ENCODE measurements around the gene GPR55.
"Not testable (repeated sequence)": the region's sequence is repeated elsewhere in the genome, so short reads cannot be mapped to it uniquely, and the experiment has no call there.

GPR55 gene, protein sequence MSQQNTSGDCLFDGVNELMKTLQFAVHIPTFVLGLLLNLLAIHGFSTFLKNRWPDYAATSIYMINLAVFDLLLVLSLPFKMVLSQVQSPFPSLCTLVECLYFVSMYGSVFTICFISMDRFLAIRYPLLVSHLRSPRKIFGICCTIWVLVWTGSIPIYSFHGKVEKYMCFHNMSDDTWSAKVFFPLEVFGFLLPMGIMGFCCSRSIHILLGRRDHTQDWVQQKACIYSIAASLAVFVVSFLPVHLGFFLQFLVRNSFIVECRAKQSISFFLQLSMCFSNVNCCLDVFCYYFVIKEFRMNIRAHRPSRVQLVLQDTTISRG

DNA sequence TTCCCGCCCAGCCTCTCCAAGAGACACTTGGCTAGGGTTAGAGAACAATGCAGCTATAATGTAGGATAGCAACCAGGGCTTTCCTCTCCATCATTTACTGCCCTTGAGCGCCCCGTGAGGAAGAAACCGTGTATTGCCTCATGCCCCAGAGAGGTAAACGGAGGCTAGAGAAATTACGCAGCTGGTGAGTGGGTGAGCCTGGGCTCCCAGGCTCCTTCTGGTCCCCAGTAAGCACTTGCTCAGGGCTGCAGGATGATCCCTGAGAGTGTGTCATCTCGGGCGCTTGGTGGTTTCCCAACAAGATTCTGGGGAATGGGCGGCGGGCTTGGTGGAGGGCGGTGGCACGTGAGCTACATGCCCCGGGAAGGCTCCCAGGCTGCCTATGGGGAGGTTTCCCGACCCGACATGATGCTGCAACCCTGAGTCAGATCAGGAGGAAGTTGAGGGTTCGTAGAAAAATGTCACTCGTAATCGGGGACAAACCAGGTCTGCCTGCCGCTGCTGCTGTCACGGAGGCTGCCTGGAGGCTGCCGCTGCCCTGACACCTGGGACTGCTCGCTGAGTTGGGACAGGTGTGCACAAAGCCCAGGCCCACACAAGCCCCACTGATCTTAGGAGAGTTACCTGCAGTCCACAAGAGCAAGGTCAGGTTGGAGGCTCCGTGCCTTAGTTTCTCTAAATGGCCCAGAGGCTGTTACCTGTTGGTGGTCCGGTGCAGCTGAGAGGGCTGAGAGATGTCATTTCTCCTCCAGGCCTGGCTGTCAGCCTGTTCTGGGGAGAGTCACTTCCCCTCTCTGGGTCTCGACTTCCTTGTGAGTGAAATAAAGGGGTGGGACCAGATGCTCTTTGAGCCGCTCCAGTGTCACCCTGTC, at the start of gene GPR55:
Gene GPR55, minus strand, starts transcription at position 773 of the 872 bp plus-strand sequence. CDS start 14,280 bp downstream, outside the sequence.
- DNase-seq: no peak

GRCh38 chr2:230974096-230974913, 49.3 kb upstream of the GPR55 start:
- no peak for DNase-seq

DNA sequence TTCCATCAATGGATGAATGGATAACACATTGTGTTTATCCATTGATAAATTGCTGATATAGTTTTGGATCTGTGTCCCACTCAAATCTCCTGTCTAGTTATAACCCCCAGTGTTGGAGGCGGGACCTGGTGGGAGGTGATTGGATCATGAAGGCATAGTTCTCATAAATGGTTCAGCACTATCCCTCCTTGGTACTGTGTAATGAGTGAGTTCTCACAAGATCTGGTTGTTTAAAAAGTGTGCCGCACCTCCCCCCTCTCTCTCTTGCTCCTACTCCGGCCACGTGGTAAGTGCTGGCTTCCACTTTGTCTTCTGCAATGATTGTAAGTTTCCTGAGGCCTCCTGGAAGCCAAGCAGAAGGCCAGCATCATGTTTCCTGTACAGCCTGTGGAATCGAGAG, 47.0 kb upstream of the GPR55 start:
- DNase-seq: no peak

DNA sequence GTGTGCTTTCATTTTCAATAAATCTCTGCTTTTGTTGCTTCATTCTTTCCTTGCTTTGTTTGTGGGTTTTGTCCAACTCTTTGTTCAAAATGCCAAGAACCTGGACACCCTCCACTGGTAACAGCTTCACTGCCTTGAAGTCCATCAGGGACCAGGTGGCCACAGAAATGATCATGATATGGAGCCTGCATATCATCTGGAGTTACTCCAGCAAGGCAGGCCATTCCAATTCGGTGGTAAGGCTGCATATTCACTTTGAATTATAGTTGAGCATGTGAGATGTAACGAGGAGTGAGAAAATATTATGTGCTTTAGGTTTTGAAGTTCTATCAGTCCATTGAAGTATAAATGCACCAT, 44.6 kb upstream of the GPR55 start:
- no peak for DNase-seq

DNA sequence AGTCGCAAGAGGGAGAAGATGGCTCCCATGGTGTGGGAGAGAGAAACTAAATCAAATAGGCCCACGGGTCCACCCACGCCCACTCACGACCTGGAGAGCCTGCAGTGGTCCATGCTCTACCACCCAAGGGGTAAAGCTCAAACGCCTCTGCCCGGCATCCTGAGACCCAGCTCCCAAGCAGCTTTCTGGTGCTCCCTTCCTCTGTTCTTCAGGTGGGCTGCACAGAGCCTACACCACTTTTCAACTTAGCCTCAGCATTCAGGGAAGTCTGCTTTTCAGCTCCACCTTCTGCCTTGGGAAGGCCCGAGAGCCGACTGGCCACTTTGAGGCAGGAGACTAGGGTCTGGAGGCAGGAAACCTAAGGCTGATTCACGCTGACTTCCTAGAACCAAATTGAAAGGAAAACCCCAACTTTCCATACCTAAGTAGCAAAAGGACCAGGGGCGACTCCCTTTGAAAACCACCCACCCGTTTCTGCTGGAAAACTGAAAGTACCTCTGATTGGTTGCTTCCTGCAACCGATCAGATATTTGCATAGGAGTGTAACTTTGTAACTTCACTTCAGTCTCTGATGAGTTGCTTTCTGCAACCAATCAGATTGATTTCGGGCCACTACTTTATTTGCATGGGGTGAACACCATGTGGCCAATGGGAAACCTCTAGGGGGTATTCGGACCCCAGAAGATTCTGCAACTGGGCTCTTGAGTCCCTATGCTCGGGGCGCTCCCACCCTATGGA, 44.0 kb upstream of the GPR55 start:
- DNase-seq: no peak

GRCh38 chr2:230968314-230968713, 43.3 kb upstream of the GPR55 start:
- DNase-seq: not testable (repeated sequence)

GRCh38 chr2:230967113-230967512, 42.1 kb upstream of the GPR55 start:
- DNase-seq: no peak

GRCh38 chr2:230964136-230964730, 39.2 kb upstream of the GPR55 start:
- DNase-seq: no peak

DNA sequence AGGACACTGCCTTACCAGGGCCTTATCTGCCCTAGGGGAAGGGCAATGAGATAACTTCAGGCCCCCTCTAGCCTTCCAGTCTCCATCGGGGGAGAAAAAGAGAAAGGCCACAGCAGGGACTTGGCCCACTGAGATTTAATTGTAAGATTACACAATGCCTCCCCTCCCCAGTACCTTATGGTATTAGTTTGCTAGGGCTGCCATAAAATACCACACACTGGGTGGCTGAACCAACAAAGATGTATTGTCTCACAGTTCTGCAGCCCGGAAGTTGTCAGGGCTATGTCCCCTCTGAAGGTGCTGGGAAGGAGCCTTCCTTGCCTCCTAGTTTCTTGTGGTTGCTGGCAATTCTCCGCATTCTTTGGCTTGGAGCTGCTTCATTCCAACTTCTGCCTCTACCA, 36.0 kb upstream of the GPR55 start:
- no peak for DNase-seq

GRCh38 chr2:230960026-230960425, 35.0 kb upstream of the GPR55 start:
- DNase-seq: no peak

DNA sequence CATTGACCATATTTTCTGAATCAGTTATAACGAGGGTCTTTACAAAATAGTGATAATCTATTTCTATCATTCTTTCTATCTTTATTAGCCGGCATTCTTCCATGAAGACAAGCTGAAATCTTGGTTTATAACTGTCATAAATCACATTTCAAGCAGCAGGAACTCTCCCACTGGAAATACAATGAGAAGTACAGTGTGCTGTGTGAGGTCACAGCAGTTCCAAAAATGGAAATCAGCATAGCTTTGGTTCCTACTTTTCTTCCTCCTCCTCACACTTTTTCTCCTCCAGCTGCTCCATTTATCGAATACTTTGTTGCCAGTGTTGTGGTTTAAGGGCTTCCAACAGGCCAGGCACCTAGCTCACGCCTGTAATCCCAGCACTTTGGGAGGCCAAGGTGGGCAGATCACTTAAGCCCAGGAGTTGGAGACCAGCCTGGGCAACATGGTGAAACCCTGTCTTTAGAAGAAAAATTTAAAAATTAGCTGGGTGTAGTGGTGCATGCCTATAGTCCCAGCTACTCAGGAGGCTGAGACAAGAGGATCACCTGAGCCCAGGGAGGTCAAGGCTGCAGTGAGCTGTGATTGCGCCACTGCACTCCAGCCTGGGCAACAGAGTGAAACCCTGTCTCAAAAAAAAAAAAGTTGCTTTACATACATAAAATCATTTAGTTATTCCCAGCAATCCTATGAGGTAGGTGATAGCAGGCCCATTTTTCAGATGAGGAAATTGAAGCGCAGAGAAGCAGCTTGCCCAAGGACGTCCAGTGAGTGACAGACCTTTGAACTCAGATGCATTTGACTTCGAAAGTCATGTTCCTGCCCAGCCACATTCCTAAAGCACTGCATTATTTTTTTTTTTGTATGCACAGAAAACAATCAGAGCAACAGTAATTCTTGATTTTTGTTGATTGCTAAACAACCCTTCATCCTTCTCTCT, 34.0 kb upstream of the GPR55 start:
- no peak for DNase-seq

DNA sequence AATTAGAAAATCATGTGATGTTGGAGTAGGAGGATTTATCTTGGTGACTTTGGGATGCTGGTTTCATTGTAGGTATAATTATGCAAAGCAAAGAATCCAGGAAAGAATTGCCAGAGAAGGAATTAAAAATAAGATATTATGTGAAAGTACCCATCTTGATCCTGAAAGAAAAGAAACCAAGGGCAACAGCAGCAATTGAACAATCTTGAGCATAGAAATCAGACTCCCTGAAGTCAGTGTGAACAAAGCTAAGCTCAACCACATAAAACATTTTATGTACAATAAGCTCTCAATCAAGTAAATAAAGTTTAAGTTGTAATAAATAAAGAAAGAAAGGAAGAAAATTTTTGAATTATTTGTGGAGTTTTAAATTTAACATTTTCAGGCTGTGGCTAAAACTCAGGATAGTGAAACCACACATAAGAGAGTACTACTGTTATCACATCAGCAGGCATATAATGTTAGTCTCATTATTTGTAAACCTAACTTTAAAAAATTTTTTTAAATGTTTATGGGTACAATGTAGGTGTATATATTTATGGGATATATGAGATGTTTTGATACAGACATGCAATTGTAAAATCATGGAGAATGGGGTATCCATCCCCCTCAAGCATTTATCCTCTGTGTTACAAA, 32.8 kb upstream of the GPR55 start:
- DNase-seq: no peak

DNA sequence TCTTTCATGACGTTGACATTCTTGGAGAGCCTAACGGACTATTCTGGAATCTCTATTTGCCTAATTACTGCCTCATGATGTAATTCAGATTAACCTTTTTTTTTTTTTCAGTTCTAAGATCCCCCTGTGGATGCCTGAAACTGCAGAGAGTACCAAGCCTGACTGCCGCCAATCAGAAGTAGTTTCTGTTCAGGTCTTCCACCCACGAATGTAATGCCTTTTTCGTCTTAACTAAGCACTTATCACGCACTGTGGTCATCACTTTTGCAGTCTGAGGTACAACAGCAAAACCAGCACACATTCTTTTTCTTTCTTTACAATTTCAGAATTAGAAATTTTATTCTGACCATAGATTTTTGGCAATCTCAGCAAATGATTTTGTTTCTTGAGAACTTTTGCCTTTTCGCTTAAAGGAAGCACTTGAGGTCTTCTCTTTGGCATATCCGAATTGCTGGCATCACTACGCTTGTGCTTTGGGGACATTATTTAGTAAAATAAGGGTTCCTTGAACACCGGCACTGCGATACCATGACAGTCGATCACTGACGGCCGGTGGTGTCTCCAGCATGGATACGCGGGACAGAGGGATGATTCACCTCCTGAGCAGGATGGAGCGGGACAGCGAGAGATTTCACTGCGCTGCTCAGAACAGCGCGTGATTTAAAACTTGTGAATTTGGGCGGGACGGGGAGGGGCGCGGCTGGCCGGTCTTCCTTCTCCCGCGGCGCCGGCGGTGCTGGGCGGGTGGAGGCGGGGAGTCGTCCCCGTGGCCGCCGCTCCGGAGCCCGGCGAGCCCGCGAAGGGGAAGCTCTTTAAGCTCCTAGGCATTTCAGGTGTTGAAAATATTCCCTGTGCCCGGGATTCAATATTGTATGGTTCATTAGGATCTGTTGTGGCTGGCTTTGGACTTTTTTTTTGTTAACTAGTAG, 32.0 kb upstream of the GPR55 start:
- DNase-seq: no peak

DNA sequence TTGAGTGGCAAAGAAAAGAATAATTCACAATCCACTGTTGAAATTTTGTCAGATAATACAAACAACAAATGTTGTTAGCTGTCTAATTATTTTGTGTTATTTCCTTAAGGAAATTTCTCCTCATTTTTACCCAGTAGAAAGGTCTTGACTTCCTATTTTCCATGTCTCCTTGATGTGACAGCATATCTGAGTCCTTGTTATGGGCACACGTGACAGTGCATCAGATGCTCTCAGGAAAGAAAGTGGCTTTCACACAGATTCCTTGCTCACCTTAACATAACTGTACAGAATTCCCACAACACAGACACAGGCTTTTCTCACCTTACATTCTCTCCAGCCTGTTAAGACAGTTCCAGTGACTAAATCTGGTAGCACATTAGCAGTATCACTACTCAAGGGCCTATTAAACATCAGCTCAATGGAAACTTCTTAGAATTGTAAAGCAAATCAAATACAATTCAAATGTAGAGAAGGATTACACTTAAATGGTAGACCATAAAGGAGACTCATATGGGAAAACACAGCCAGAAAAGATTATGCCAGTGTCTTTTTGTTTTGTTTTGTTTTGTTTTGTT, 30.2 kb upstream of the GPR55 start:
- DNase-seq: no peak

DNA sequence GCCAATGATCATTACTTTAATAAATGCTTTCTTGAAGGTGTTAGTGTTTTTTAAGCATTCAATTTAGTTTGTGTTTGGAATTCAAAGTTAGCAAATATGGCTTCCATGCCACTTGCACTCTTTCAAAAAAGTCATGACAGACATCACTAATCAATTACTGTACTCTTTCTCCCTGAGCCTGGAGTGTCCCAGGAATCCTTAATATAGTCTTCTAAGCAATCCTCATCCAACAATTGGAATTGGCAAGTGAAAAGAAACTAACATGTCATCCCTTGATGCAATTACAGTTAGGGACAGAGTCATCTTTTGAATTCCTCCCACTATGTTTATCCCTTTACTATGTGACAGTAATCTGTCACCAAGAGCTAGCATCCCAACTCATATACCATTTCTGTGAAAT, 29.7 kb upstream of the GPR55 start:
- DNase-seq: no peak

DNA sequence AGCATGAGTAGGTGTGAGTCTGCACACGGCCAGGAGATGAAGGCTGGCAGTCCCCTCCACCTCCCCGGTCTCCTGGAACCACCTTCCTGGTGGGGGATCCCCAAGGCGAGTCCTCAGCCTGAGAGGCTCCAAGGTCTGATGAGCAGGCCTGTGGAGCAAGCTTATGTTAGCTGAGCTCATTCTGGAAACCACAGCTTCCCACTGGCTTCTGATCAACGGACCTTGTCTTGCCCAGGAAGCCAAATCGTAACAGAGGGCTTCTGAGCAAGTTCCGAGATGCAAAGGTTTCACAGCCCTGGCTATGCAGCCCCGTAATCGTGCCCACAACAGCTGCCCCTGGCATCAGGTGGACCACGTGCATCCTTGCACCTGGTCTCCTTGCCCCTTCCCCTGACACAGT, 28.8 kb upstream of the GPR55 start:
- DNase-seq: no peak

GRCh38 chr2:230952226-230952956, 27.3 kb upstream of the GPR55 start:
- no peak for DNase-seq

DNA sequence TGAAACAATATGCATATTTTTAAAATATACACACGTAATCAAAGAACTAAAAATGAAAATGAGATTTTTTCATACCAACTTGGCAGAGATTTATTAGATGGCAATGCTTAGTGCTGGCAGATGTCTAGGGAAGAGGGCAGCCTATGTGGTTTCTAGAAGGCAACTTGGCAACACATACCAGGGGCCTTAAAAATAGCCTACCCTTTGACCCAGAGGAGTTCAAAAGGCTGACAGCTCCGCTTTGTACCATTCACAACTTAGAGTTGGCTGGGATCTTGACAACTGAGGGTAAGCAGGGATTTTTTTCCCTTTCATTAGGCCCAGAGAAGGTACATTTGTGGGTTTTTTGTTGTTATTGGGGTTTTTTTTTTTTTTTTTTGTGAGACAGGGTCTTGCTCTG, 26.4 kb upstream of the GPR55 start:
- DNase-seq: no peak

Measured in SIG-M5 (cell line).